HL-60 (cell line): ENCODE data around the gene SYT12.

ENCODE experiments used
- GABPA ChIP-seq: IDR thresholded peaks from 2 replicates; pipeline ENCODE4 v1.6.1; 2012; ENCODE audit warnings: low read depth
- POLR2AphosphoS5 ChIP-seq: IDR thresholded peaks from 2 replicates; pipeline ENCODE4 v1.6.1; 2012; ENCODE audit warnings: low read depth
- TF ChIP-seq, protein P1 (sequence below): IDR thresholded peaks from one replicate; pipeline ENCODE4 v1.5.1; 2011; ENCODE audit warnings: low read length, control low read depth, inconsistent platforms; ENCODE audit not compliant: insufficient read depth
- TF ChIP-seq, protein P2 (sequence below): IDR thresholded peaks from 2 replicates; pipeline ENCODE4 v1.6.1; 2012; ENCODE audit warnings: low read depth; ENCODE audit not compliant: insufficient replicate concordance

DNA sequence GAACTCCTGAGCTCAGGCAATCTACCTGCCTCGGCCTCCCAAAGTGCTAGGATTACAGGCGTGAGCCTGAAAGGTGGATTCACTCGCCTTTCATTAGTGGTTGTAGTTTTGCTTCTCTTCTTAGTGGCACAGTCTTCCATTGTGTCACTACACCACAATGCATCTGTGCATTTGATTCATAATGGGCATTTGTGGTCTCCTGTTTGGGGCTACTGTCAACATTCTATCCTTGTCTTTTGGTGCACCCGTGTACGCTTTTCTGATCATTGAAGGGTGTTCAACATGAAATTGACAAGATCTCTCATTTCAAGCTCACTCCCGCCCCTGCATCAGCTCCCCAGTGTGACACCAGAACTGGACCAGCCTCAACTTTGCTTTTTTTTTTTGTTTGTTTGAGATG is 2.0 kb upstream of the SYT12 start:
- TF ChIP-seq, protein P1, sequence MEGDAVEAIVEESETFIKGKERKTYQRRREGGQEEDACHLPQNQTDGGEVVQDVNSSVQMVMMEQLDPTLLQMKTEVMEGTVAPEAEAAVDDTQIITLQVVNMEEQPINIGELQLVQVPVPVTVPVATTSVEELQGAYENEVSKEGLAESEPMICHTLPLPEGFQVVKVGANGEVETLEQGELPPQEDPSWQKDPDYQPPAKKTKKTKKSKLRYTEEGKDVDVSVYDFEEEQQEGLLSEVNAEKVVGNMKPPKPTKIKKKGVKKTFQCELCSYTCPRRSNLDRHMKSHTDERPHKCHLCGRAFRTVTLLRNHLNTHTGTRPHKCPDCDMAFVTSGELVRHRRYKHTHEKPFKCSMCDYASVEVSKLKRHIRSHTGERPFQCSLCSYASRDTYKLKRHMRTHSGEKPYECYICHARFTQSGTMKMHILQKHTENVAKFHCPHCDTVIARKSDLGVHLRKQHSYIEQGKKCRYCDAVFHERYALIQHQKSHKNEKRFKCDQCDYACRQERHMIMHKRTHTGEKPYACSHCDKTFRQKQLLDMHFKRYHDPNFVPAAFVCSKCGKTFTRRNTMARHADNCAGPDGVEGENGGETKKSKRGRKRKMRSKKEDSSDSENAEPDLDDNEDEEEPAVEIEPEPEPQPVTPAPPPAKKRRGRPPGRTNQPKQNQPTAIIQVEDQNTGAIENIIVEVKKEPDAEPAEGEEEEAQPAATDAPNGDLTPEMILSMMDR, result no peak
- TF ChIP-seq, protein P2, sequence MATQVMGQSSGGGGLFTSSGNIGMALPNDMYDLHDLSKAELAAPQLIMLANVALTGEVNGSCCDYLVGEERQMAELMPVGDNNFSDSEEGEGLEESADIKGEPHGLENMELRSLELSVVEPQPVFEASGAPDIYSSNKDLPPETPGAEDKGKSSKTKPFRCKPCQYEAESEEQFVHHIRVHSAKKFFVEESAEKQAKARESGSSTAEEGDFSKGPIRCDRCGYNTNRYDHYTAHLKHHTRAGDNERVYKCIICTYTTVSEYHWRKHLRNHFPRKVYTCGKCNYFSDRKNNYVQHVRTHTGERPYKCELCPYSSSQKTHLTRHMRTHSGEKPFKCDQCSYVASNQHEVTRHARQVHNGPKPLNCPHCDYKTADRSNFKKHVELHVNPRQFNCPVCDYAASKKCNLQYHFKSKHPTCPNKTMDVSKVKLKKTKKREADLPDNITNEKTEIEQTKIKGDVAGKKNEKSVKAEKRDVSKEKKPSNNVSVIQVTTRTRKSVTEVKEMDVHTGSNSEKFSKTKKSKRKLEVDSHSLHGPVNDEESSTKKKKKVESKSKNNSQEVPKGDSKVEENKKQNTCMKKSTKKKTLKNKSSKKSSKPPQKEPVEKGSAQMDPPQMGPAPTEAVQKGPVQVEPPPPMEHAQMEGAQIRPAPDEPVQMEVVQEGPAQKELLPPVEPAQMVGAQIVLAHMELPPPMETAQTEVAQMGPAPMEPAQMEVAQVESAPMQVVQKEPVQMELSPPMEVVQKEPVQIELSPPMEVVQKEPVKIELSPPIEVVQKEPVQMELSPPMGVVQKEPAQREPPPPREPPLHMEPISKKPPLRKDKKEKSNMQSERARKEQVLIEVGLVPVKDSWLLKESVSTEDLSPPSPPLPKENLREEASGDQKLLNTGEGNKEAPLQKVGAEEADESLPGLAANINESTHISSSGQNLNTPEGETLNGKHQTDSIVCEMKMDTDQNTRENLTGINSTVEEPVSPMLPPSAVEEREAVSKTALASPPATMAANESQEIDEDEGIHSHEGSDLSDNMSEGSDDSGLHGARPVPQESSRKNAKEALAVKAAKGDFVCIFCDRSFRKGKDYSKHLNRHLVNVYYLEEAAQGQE, result no peak
- TF ChIP-seq POLR2AphosphoS5, result no peak
- no peak for TF ChIP-seq GABPA
